Activated CD4-positive, alpha-beta T cell treated with anti-CD3 and anti-CD28 coated beads, Interleukin-2, amount 50 U/mL, for 24 hours (primary cell): Measurements from ENCODE around the gene INTS6.
"Not testable (repeated sequence)": the region's sequence is repeated elsewhere in the genome, so short reads cannot be mapped to it uniquely, and the experiment has no call there.

Source experiments
- DNase-seq, 2 donors: peaks; one replicate each; pipeline ENCODE4 v3.0.0-alpha.2; 2020; ENCODE audit warnings: low read depth in 1 of 2, low spot score in 1 of 2

INTS6 gene

GRCh38 chr13:51415339-51415738, 37.5 kb downstream of the INTS6 start:
- DNase-seq = not testable (repeated sequence)

GRCh38 chr13:51412431-51412830, 40.4 kb downstream of the INTS6 start:
- no peak for DNase-seq

- DNase-seq = no peak
Observed at GRCh38 chr13:51405176-51405575, 47.7 kb downstream of the INTS6 start.

DNA sequence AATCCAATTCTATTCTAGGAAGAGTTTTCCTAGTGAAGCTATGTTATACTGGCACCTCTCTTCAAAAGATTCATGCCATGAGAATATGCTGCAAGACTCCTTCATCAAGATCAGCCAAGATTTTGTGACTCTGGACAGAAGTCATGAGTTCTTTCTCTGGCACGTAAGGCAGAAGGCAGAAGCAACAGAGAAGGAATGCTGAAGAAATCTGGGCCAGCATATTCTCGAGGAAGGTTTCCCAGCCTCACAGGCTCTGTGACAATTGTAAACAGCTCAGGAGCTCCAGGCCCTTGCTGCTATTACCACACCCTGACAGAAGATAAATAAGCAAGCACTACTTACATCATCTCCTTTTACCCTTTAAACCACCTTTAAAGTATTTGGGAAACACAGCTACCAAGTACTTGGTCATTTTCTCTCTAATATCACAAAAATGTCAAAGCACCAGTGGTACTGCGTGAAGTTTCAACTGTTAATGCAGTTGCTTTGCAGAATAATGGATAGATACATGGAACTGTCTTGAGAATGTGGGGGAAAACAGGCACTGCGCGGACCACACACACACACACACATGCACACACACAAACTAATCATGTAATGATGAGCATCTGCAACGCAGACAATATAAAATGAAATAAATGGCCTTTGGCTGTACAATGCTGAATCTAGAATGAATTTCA, 55.4 kb downstream of the INTS6 start:
- no peak for DNase-seq

DNA sequence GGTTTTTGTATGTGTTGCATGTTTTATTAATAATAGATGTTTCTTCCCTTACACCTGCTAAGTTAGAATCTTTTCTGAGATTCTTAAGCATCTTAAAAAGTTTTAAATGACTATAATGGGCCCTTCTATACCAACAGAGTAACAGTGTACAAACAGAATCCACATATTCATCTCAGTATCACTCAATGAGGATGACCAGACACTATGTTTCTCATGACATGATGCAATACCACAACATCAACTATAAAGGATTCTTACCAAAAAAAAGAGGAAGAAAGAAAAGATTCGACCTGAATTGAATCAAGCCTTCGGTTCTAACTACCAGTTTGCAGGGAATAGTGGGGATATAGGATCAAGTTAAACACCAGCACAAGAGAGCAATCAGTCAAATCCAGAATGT, 56.5 kb downstream of the INTS6 start:
- DNase-seq = no peak

- no peak for DNase-seq
Observed at GRCh38 chr13:51394724-51395123, 58.1 kb downstream of the INTS6 start.

DNA sequence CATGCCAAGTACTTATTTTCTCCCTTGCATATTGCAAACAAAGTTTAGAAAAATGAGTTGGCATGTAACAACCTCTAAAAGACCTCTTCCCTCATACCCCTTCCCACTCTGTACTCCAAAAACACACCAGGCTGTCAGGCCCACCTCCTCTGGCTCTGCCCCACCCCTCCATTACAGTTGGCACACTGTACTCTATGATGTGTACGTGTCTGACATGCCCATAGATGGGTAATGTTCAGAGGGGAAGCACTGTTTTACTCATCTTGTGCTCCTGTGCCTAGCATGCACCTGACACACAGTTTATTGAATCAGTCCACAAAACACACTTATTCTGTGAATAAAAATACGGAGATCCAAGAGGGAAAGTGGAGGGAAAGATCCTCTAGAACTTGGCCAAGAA, 67.7 kb downstream of the INTS6 start:
- DNase-seq = no peak

DNA sequence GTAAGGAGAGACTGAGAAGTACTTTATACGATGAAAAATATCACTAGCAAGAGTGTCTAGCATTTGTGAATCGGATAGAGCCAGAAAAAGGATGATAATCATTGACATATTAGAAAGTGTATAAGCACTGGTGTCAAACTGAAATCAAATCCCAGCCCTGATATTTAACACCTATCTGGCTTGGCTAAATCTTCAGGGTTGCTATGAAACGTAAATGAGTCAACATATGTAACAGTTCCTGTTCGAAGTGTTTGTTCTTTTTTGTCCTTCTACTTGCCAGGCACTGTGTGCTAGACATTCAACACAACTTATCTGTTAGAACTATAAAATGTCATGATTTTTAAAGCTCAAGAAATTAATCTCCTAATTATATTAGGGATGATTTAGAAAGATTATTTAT, 72.6 kb downstream of the INTS6 start:
- DNase-seq = no peak

DNA sequence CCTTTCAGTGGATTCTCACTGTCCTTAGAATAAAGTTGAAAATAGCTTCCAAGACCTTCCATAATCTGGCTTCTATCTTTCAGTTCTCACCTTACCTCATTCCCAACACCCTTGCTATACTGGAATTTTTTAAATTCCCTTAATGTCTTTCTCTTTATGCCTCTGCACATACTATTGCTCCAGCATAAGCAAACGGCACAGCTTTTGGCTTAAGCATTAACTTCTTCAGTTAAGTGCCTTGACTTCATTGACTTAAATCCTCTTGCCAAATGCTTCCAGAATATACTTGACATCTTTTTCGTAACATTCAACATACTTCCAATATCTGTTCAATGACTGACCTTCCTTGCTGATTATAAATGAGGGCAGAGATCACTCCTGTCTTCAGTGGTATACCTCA, 79.4 kb downstream of the INTS6 start:
- no peak for DNase-seq

- DNase-seq = no peak
Observed at GRCh38 chr13:51371768-51372399, 81.0 kb downstream of the INTS6 start.

GRCh38 chr13:51370811-51371210, 82.0 kb downstream of the INTS6 start:
- DNase-seq = no peak

DNA sequence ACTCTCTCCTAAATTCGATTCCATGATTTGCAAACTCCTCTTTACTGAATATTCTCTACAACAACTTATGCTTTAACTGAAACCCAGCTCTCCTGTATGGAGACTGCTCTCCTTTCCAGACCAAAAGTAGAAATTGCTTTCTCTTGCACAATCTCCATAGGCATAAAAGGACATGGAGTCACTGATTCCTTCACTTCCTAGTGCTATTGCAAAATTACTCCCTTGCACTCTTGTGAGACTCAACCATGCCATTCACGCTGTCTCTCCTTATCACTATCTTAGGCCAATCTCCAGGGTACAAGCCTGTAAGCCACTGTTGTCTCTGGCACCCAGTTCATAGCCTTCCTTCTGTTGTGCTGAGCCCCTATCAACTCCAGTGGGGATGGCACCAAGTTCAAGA, 82.7 kb downstream of the INTS6 start:
- DNase-seq = no peak

DNA sequence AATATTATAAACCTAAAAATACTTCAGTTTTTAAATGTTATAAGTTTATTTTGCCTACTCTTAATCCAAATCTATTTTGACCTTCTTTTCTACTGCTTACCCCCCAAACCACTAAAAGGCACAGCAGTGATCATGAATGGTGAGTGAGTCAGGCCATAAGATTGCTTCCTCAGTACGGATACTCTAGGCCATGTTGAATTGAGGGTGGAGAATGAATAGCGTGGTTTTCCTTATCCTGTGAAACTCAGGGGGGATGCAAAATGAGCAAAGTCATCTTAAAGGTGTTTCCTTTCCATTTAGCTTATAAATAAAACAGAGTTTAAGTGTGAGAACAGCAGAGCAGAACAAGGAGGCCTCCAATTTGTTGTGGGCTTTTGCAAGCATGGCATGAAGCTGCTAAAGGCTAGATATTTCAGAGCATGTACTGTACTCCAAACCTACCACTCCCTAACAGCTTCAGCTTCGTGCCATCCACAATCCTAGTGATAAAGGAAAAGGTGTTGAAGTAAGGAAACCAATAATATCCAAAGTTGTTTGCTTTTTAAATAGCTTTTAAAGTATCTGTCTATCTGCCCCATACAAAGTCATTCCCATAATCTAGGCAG, 88.3 kb downstream of the INTS6 start:
- no peak for DNase-seq

- DNase-seq = no peak
Observed at GRCh38 chr13:51363625-51364024, 89.2 kb downstream of the INTS6 start.

GRCh38 chr13:51361106-51361505, 91.7 kb downstream of the INTS6 start:
- DNase-seq = no peak

DNA sequence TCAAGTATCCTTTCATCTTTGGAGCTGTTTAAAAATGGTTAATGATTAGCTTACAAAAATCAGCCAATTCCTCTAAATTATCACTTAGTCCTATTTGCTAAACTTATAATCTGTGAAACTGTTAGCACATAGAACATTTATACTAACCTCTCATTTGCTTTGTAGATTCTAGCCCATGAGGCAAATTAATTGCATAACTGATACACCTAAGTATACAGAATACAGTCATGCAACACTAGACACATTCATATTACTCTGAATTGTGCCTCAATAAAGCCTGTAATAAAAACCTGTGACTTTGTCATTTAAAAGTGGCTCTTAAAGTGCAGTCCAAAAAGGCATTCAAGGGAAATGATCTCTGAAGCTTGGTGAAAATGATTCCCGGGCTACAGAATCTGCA, 92.3 kb downstream of the INTS6 start:
- DNase-seq = no peak

DNA sequence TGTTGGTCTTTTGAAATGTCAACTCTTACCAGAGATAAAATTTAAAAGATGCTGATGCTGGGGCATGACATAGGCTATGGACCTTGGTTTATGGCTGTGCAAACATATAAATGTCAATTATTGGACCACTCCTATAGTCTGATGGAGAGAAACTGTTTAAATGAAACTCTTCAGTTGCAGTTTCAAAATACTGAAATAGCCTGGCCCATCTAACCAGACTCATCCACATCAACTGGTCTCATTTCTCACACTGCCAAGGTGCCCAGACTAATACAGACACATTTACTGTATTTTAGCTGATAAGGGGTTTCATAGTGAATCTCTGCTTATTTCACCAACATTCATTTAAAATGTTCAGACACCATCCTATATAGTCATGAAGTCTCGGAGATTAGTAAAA, 93.5 kb downstream of the INTS6 start:
- DNase-seq = no peak

- DNase-seq = no peak
Observed at GRCh38 chr13:51357928-51358595, 94.8 kb downstream of the INTS6 start.

- DNase-seq = no peak
Observed at GRCh38 chr13:51355217-51355616, 97.6 kb downstream of the INTS6 start.

- DNase-seq = no peak
Observed at GRCh38 chr13:51349016-51349415, 103.8 kb downstream of the INTS6 start.

- no peak for DNase-seq
Observed at GRCh38 chr13:51348069-51348967, 104.5 kb downstream of the INTS6 start.
